SU-DHL-6 (cell line): ENCODE measurements around the gene APBA2.

Source experiments
- H2AFZ ChIP-seq: fragments of 200-600 bp; sonication (generic); 2 replicates; pipeline ENCODE4 v1.6.1; 2014; ENCODE audit warnings: low read depth, mild to moderate bottlenecking, moderate library complexity, mixed read lengths, antibody characterized with exemption, low read length; ENCODE audit not compliant: severe bottlenecking
- H3F3A ChIP-seq: fragments of 200-600 bp; shearing (Covaris generic); 2 replicates; pipeline ENCODE4 v1.6.0; 2016; ENCODE audit warnings: antibody characterized with exemption, mild to moderate bottlenecking; ENCODE audit not compliant: insufficient read depth
- H3K27ac ChIP-seq: fragments of 200-600 bp; sonication (generic); 2 replicates; pipeline ENCODE4 v1.5.1; 2016; ENCODE audit warnings: low read depth, mild to moderate bottlenecking, low read length, moderate library complexity, mixed read lengths
- H3K27me3 ChIP-seq: fragments of 200-600 bp; sonication (generic), shearing (Covaris generic); 2 replicates; pipeline ENCODE4 v1.6.0; 2014; ENCODE audit warnings: mild to moderate bottlenecking, low read length
- H3K36me3 ChIP-seq: fragments of 200-600 bp; sonication (generic); 2 replicates; pipeline ENCODE4 v1.6.1; 2014; ENCODE audit warnings: mild to moderate bottlenecking, low read length, mixed read lengths
- H3K4me2 ChIP-seq: fragments of 300-600, 200-600 bp; shearing (Covaris generic), sonication (generic); 2 replicates; pipeline ENCODE4 v1.6.0; 2014; ENCODE audit warnings: low read length, low read depth, mild to moderate bottlenecking; ENCODE audit not compliant: poor library complexity, severe bottlenecking
- H3K4me3 ChIP-seq: fragments of 200-600 bp; sonication (generic); 2 replicates; pipeline ENCODE4 v1.5.1; 2014; ENCODE audit warnings: antibody characterized with exemption, low read length, mild to moderate bottlenecking, mixed read lengths; ENCODE audit not compliant: insufficient read depth, poor library complexity, severe bottlenecking
- H3K79me2 ChIP-seq: fragments of 200-600 bp; sonication (generic); 2 replicates; pipeline ENCODE4 v1.6.1; 2014; ENCODE audit warnings: mild to moderate bottlenecking, low read length, moderate library complexity; ENCODE audit not compliant: insufficient read depth
- H3K9ac ChIP-seq: fragments of 200-600 bp; sonication (generic); 2 replicates; pipeline ENCODE4 v1.7.0; 2014; ENCODE audit warnings: mild to moderate bottlenecking, low read length
- H3K9me2 ChIP-seq: fragments of 200-600 bp; sonication (generic); replicated peaks from 2 replicates; pipeline ENCODE4 v1.6.1; 2014; ENCODE audit warnings: low read length; ENCODE audit not compliant: insufficient read depth
- H3K9me3 ChIP-seq: fragments of 200-600 bp; sonication (generic); 2 replicates; pipeline ENCODE4 v1.6.1; 2014; ENCODE audit warnings: low read length, mixed read lengths; ENCODE audit not compliant: insufficient read depth
- H4K20me1 ChIP-seq: fragments of 200-600 bp; sonication (generic); 2 replicates; pipeline ENCODE4 v1.6.1; 2014; ENCODE audit warnings: low read depth, mild to moderate bottlenecking, antibody characterized with exemption, low read length, moderate library complexity, mixed read lengths
- EZH2phosphoT487 ChIP-seq: fragments of 200-600 bp; sonication (generic), shearing (Covaris generic); conservative IDR thresholded peaks from 2 replicates; pipeline ENCODE4 v1.6.1; 2018; ENCODE audit warnings: mild to moderate bottlenecking, antibody characterized with exemption, low read length, moderate library complexity, mixed read lengths
- TF ChIP-seq, protein P1 (sequence below): fragments of 200-600 bp; sonication (generic); IDR thresholded peaks from one replicate; pipeline ENCODE4 v1.5.1; 2017; ENCODE audit warnings: antibody characterized with exemption, mild to moderate bottlenecking, low read length, moderate library complexity; ENCODE audit not compliant: insufficient read depth, poor library complexity, severe bottlenecking

Gene APBA2

DNA sequence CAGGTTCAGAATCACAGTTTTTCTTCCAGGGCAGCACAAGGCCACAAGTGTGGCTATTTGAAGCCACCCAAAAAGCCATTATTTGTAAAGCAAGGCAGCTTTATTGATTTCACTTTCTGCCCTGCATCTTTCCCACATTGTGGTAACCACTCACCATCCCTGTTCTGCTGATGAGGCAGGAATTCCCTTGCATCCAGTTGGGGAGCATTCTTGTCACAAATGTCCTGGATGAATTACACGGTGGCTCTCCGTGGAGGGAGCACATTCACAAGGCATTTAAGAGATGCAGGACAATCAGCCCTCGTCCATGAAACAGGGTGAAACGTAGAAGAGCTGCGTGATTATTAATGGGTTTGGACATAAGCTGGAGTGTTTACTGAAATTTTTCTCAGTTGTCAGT lies 111.2 kb downstream of the APBA2 start:
- H3K9ac ChIP-seq: no peak overlapping the region
- H4K20me1 ChIP-seq: no peaks in the 10 kb centered on the region
- H3K27ac ChIP-seq: no peak overlapping the region
- no peaks in the 10 kb centered on the region for H3K79me2 ChIP-seq
- H3K36me3 ChIP-seq: no peaks in the 10 kb centered on the region
- no peak overlapping the region for H3K4me3 ChIP-seq
- no peaks in the 10 kb centered on the region for H3F3A ChIP-seq
- no peaks in the 10 kb centered on the region for H3K9me3 ChIP-seq
- H3K4me2 ChIP-seq: no peak overlapping the region
- H3K27me3 ChIP-seq: no peaks in the 10 kb centered on the region
- H3K9me2 ChIP-seq: no peaks in the 10 kb centered on the region
- TF ChIP-seq EZH2phosphoT487: no peak
- TF ChIP-seq, protein P1, sequence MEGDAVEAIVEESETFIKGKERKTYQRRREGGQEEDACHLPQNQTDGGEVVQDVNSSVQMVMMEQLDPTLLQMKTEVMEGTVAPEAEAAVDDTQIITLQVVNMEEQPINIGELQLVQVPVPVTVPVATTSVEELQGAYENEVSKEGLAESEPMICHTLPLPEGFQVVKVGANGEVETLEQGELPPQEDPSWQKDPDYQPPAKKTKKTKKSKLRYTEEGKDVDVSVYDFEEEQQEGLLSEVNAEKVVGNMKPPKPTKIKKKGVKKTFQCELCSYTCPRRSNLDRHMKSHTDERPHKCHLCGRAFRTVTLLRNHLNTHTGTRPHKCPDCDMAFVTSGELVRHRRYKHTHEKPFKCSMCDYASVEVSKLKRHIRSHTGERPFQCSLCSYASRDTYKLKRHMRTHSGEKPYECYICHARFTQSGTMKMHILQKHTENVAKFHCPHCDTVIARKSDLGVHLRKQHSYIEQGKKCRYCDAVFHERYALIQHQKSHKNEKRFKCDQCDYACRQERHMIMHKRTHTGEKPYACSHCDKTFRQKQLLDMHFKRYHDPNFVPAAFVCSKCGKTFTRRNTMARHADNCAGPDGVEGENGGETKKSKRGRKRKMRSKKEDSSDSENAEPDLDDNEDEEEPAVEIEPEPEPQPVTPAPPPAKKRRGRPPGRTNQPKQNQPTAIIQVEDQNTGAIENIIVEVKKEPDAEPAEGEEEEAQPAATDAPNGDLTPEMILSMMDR: no peak
- no peak overlapping the region for H2AFZ ChIP-seq

DNA sequence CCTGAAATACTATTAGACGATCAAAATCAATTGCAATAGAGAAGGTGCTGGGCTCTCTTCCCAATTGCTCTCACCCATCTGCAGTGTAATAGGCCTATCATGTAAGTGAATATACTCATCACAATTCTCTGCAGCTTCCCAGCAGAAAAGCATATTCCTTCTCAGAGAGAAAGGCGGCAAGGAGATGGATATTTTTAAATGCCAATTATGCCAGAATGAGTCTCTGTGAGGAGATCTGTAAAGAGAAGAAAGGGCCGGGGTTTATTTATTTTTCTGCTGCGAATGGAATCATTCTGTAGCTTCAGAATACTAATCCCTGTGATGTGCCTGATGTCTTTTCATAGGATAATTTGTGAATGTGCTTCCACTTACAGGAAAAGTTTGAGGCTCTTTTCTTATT lies 112.0 kb downstream of the APBA2 start:
- H2AFZ ChIP-seq: no peak overlapping the region
- H3K27me3 ChIP-seq: no peaks in the 10 kb centered on the region
- no peak overlapping the region for H3K9ac ChIP-seq
- no peaks in the 10 kb centered on the region for H3F3A ChIP-seq
- no peak for TF ChIP-seq EZH2phosphoT487
- TF ChIP-seq, protein P1: no peak
- no peaks in the 10 kb centered on the region for H3K9me2 ChIP-seq
- no peak overlapping the region for H3K27ac ChIP-seq
- no peak overlapping the region for H3K4me3 ChIP-seq
- no peaks in the 10 kb centered on the region for H3K36me3 ChIP-seq
- H3K79me2 ChIP-seq: no peaks in the 10 kb centered on the region
- no peaks in the 10 kb centered on the region for H4K20me1 ChIP-seq
- no peaks in the 10 kb centered on the region for H3K9me3 ChIP-seq
- no peak overlapping the region for H3K4me2 ChIP-seq

DNA sequence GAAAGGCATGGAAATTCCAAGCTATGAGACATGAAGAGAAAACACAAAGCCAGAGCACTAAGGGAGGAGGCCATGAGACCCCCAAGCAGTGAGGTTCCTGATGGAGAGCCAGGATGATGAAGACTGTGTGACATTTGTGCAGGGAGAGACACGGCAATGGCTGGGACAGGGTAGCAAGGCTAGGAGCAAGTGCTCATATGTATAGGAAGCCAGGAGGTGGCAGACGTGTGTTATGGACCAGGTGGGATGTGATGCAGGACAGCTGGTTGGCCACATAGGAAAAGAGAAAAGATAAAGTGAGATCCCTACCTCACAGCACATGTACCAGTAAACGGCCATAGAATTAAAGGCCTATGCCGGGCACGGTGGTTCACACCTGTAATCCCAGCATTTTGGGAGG lies 112.7 kb downstream of the APBA2 start:
- H3F3A ChIP-seq: no peaks in the 10 kb centered on the region
- H3K9me2 ChIP-seq: no peaks in the 10 kb centered on the region
- no peak overlapping the region for H3K9ac ChIP-seq
- no peak overlapping the region for H3K4me3 ChIP-seq
- H3K9me3 ChIP-seq: no peaks in the 10 kb centered on the region
- no peak overlapping the region for H2AFZ ChIP-seq
- H4K20me1 ChIP-seq: no peaks in the 10 kb centered on the region
- no peaks in the 10 kb centered on the region for H3K27me3 ChIP-seq
- H3K79me2 ChIP-seq: no peaks in the 10 kb centered on the region
- H3K36me3 ChIP-seq: no peaks in the 10 kb centered on the region
- TF ChIP-seq, protein P1: no peak
- TF ChIP-seq EZH2phosphoT487: no peak
- H3K27ac ChIP-seq: no peak overlapping the region
- H3K4me2 ChIP-seq: no peak overlapping the region
